ENCODE data around the gene LRIT3.

The LRIT3 gene

DNA sequence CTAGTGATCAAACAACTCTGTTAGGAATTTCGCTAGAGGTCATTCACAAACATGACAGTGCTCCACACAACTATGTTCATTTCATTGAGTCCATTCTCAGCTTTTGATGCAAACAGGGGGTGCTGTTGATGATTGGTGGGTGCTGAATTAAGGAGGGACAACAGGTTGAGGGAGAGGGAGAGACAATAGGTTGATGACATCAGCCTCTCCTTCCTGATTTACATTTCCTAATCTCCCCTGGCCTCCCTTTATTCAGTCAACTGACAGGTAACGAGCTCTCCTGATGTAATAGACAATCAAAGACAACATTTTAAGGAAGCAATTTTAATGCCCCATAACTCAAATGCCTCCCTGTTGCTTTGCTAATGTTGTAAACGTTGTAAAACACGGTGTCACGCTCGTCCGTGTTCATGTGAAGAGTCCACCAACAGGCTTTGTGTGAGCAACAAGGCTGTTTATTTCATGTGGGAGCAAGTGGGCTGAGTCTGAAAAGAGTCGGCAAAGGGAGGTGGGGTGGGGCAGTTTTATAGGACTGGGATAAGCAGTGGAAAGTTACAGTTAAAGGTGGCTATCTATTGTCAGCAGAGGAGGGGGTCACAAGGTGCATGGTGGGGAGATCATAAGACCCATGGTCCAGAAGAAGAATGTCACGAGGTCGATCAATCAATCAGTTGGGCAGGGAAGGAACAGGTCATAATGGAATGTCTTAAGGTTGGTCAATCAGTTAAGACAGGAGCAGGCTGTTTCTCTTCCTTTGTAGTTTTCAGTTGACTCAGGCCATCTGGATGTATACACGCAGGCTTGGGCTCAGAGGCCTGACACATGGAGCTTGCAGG, 37.1 kb upstream of the LRIT3 start:
- H3K4me1 ChIP-seq (ENCODE audit: insufficient read depth, insufficient read length), result no peaks in the 10 kb centered on the region
- H3K36me3 ChIP-seq (ENCODE audit: insufficient read depth, insufficient read length, low read length), result no peaks in the 10 kb centered on the region
- peak; percentile 51 for DNase-seq (ENCODE audit: low read depth, low spot score)
- TF ChIP-seq YY1 (IDR thresholded peaks at IDR 0.05; ENCODE audit: insufficient read depth, insufficient read length), result no peak
- no peak for TF ChIP-seq ZNF274 (IDR thresholded peaks at IDR 0.05; ENCODE audit: low read depth, low read length)
- no peak for TF ChIP-seq SUZ12 (IDR thresholded peaks at IDR 0.05; ENCODE audit: extremely low read depth, insufficient read depth, insufficient read length)
- no peaks in the 10 kb centered on the region for H3K27me3 ChIP-seq (ENCODE audit: insufficient read depth, insufficient read length)
- H3K9ac ChIP-seq (ENCODE audit: insufficient read length, low read depth), result no peak overlapping the region
- no peaks in the 10 kb centered on the region for H3K9me3 ChIP-seq (ENCODE audit: insufficient read depth, low read length)
- H3K4me3 ChIP-seq (ENCODE audit: insufficient read length, low read depth), result no peak overlapping the region

DNA sequence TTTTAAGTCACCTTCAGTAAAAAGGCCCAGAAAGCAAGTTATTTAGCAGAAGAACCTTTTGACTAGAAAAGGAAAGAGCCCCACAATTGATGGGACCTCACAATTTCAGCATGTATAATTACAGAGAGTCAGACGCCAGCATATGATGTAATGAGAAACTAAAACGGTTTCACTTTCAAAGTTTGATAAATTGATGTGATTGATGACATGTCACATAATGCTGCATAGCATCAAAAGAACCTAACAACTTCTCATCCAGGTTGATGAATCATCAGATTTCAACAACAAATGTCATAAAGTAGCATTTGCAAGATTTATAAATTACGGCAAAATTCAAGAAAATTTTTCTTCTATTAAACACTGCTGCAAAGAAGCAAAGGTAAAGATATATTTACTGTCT, 36.2 kb upstream of the LRIT3 start:
- H3K4me3 ChIP-seq (ENCODE audit: insufficient read length, low read depth), result no peak overlapping the region
- no peaks in the 10 kb centered on the region for H3K9me3 ChIP-seq (ENCODE audit: insufficient read depth, low read length)
- H3K27me3 ChIP-seq (ENCODE audit: insufficient read depth, insufficient read length), result no peaks in the 10 kb centered on the region
- no peak overlapping the region for H3K9ac ChIP-seq (ENCODE audit: insufficient read length, low read depth)
- no peaks in the 10 kb centered on the region for H3K4me1 ChIP-seq (ENCODE audit: insufficient read depth, insufficient read length)
- TF ChIP-seq SUZ12 (IDR thresholded peaks at IDR 0.05; ENCODE audit: extremely low read depth, insufficient read depth, insufficient read length) (no peak), ZNF274 (IDR thresholded peaks at IDR 0.05; ENCODE audit: low read depth, low read length) (no peak), YY1 (IDR thresholded peaks at IDR 0.05; ENCODE audit: insufficient read depth, insufficient read length) (no peak)
- H3K36me3 ChIP-seq (ENCODE audit: insufficient read depth, insufficient read length, low read length), result peaks cover 2% of the 10 kb centered on the region
- no peak for DNase-seq (ENCODE audit: low read depth, low spot score)

- peaks cover 31% of the 10 kb centered on the region for H3K36me3 ChIP-seq (ENCODE audit: insufficient read depth, insufficient read length, low read length)
- TF ChIP-seq YY1 (IDR thresholded peaks at IDR 0.05; ENCODE audit: insufficient read depth, insufficient read length), result no peak
- TF ChIP-seq SUZ12 (IDR thresholded peaks at IDR 0.05; ENCODE audit: extremely low read depth, insufficient read depth, insufficient read length), result no peak
- no peak for TF ChIP-seq ZNF274 (IDR thresholded peaks at IDR 0.05; ENCODE audit: low read depth, low read length)
- H3K4me3 ChIP-seq (ENCODE audit: insufficient read length, low read depth), result peak within 1 kb of the TSS; percentile 97
- no peaks in the 10 kb centered on the region for H3K27me3 ChIP-seq (ENCODE audit: insufficient read depth, insufficient read length)
- no peaks in the 10 kb centered on the region for H3K9me3 ChIP-seq (ENCODE audit: insufficient read depth, low read length)
- H3K4me1 ChIP-seq (ENCODE audit: insufficient read depth, insufficient read length), result no peaks in the 10 kb centered on the region
- peak within 1 kb of the TSS; percentile 95 for H3K9ac ChIP-seq (ENCODE audit: insufficient read length, low read depth)
- DNase-seq (ENCODE audit: low read depth, low spot score), result peak; percentile 92
Observed at GRCh38 chr4:109815151-109816081, 32.5 kb upstream of the LRIT3 start, which contains the start of gene GAR1. GAR1 (plus strand) TSS chr4:109815762; CDS start chr4:109816165, 403 bp downstream.

DNA sequence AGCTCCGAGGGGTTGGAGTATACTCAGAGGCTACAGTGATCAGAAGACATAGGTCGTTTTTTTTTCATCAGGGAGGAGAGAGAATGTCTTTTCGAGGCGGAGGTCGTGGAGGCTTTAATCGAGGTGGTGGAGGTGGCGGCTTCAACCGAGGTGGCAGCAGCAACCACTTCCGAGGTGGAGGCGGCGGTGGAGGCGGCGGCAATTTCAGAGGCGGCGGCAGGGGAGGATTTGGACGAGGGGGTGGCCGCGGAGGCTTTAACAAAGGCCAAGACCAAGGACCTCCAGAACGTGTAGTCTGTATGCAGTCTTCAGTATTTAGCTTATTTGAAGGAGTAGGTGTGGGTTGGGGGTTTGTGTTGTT, 31.8 kb upstream of the LRIT3 start:
- Histone ChIP-seq H3K36me3 (ENCODE audit: insufficient read depth, insufficient read length, low read length) (peaks cover 38% of the 10 kb centered on the region), H3K4me1 (ENCODE audit: insufficient read depth, insufficient read length) (no peaks in the 10 kb centered on the region), H3K27me3 (ENCODE audit: insufficient read depth, insufficient read length) (no peaks in the 10 kb centered on the region), H3K9ac (ENCODE audit: insufficient read length, low read depth) (peak overlapping the region; percentile 95), H3K9me3 (ENCODE audit: insufficient read depth, low read length) (no peaks in the 10 kb centered on the region), H3K4me3 (ENCODE audit: insufficient read length, low read depth) (peak overlapping the region; percentile 97)
- TF ChIP-seq ZNF274 (IDR thresholded peaks at IDR 0.05; ENCODE audit: low read depth, low read length) (no peak), SUZ12 (IDR thresholded peaks at IDR 0.05; ENCODE audit: extremely low read depth, insufficient read depth, insufficient read length) (no peak), YY1 (IDR thresholded peaks at IDR 0.05; ENCODE audit: insufficient read depth, insufficient read length) (no peak)
- DNase-seq (ENCODE audit: low read depth, low spot score), result no peak

DNA sequence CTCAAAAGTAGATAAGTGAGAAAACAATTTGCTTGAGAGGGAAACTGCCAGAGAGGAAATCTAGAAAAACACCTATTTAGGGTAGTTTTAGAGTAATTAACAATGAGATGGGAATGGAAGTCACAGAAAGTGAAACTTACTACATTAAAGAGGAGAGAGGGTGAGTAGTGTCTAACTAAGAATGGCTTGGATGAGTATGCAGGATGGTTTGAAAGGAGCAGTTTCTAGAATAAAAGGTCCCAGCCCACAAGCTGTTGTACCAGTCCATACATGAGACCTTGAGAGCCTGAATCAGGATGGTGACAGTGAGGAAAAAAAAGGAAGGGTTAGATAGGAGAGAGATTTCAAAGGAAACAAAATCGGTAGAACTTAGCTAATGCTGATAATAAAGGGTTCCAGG, 31.0 kb upstream of the LRIT3 start:
- no peak for TF ChIP-seq ZNF274 (IDR thresholded peaks at IDR 0.05; ENCODE audit: low read depth, low read length)
- TF ChIP-seq SUZ12 (IDR thresholded peaks at IDR 0.05; ENCODE audit: extremely low read depth, insufficient read depth, insufficient read length), result no peak
- TF ChIP-seq YY1 (IDR thresholded peaks at IDR 0.05; ENCODE audit: insufficient read depth, insufficient read length), result no peak
- no peak for DNase-seq (ENCODE audit: low read depth, low spot score)
- peak overlapping the region; percentile 97 for H3K4me3 ChIP-seq (ENCODE audit: insufficient read length, low read depth)
- no peaks in the 10 kb centered on the region for H3K4me1 ChIP-seq (ENCODE audit: insufficient read depth, insufficient read length)
- H3K9ac ChIP-seq (ENCODE audit: insufficient read length, low read depth), result peak overlapping the region; percentile 95
- H3K9me3 ChIP-seq (ENCODE audit: insufficient read depth, low read length), result no peaks in the 10 kb centered on the region
- no peaks in the 10 kb centered on the region for H3K27me3 ChIP-seq (ENCODE audit: insufficient read depth, insufficient read length)
- peaks cover 40% of the 10 kb centered on the region for H3K36me3 ChIP-seq (ENCODE audit: insufficient read depth, insufficient read length, low read length)

DNA sequence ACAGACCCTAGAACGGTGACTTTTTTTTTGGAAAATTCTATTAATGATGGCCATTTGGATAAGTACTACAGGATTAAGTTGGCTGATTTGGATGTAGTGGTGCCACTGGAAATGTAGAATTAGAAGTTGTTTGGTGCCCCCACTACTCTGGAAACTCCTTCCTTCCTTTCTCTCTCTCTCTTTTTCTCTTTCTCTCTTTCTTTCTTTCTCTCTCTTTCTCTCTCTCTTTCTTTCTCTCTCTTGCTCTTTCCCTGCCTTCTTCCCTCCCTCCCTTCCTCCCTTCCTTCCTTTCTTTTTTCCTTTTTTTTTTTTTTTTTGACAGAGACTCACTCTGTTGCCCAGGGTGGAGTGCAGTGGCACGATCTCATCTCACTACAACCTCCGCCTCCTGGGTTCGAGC, 29.6 kb upstream of the LRIT3 start:
- TF ChIP-seq SUZ12 (IDR thresholded peaks at IDR 0.05; ENCODE audit: extremely low read depth, insufficient read depth, insufficient read length) (no peak), ZNF274 (IDR thresholded peaks at IDR 0.05; ENCODE audit: low read depth, low read length) (no peak), YY1 (IDR thresholded peaks at IDR 0.05; ENCODE audit: insufficient read depth, insufficient read length) (no peak)
- Histone ChIP-seq H3K9ac (ENCODE audit: insufficient read length, low read depth) (no peak overlapping the region), H3K9me3 (ENCODE audit: insufficient read depth, low read length) (no peaks in the 10 kb centered on the region), H3K36me3 (ENCODE audit: insufficient read depth, insufficient read length, low read length) (peaks cover 50% of the 10 kb centered on the region), H3K27me3 (ENCODE audit: insufficient read depth, insufficient read length) (no peaks in the 10 kb centered on the region), H3K4me1 (ENCODE audit: insufficient read depth, insufficient read length) (no peaks in the 10 kb centered on the region), H3K4me3 (ENCODE audit: insufficient read length, low read depth) (no peak overlapping the region)
- DNase-seq (ENCODE audit: low read depth, low spot score), result no peak

- no peak for DNase-seq (ENCODE audit: low read depth, low spot score)
- H3K9ac ChIP-seq (ENCODE audit: insufficient read length, low read depth), result no peak overlapping the region
- H3K9me3 ChIP-seq (ENCODE audit: insufficient read depth, low read length), result no peaks in the 10 kb centered on the region
- no peak overlapping the region for H3K4me3 ChIP-seq (ENCODE audit: insufficient read length, low read depth)
- H3K4me1 ChIP-seq (ENCODE audit: insufficient read depth, insufficient read length), result no peaks in the 10 kb centered on the region
- H3K27me3 ChIP-seq (ENCODE audit: insufficient read depth, insufficient read length), result no peaks in the 10 kb centered on the region
- no peak for TF ChIP-seq SUZ12 (IDR thresholded peaks at IDR 0.05; ENCODE audit: extremely low read depth, insufficient read depth, insufficient read length)
- no peak for TF ChIP-seq YY1 (IDR thresholded peaks at IDR 0.05; ENCODE audit: insufficient read depth, insufficient read length)
- TF ChIP-seq ZNF274 (IDR thresholded peaks at IDR 0.05; ENCODE audit: low read depth, low read length), result no peak
- peaks cover 68% of the 10 kb centered on the region for H3K36me3 ChIP-seq (ENCODE audit: insufficient read depth, insufficient read length, low read length)
Observed at GRCh38 chr4:109820563-109820962, 27.3 kb upstream of the LRIT3 start.
